DOHH2 (cell line): ENCODE data around the gene GIGYF2.

Experiments
- H3F3A ChIP-seq: fragments of 200-600 bp; sonication (generic), shearing (Covaris generic); 2 replicates; pipeline ENCODE4 v1.6.0; 2016; ENCODE audit warnings: antibody characterized with exemption, mild to moderate bottlenecking; ENCODE audit not compliant: control insufficient read depth, insufficient read depth
- H3K27ac ChIP-seq: fragments of 200-600 bp; sonication (generic); 2 replicates; pipeline ENCODE4 v1.5.1; 2014; ENCODE audit warnings: low read depth, mild to moderate bottlenecking, low read length, moderate library complexity
- H3K27me3 ChIP-seq: fragments of 200-600 bp; sonication (generic); 2 replicates; pipeline ENCODE4 v1.6.1; 2014; ENCODE audit warnings: mild to moderate bottlenecking, low read length, mixed read lengths; ENCODE audit not compliant: control insufficient read depth
- H3K36me3 ChIP-seq: fragments of 200-600 bp; sonication (generic); 2 replicates; pipeline ENCODE4 v1.6.1; 2014; ENCODE audit warnings: mild to moderate bottlenecking, low read length, moderate library complexity, mixed read lengths; ENCODE audit not compliant: control insufficient read depth
- H3K4me1 ChIP-seq: fragments of 200-600 bp; sonication (generic); 2 replicates; pipeline ENCODE4 v1.6.1; 2014; ENCODE audit warnings: mild to moderate bottlenecking, low read length, mixed read lengths; ENCODE audit not compliant: control insufficient read depth
- H3K4me2 ChIP-seq: fragments of 200-600 bp; sonication (generic); 2 replicates; pipeline ENCODE4 v1.6.0; 2014; ENCODE audit warnings: mild to moderate bottlenecking, low read length, moderate library complexity
- H3K4me3 ChIP-seq: fragments of 200-600 bp; sonication (generic); 2 replicates; pipeline ENCODE4 v1.5.1; 2014; ENCODE audit warnings: mild to moderate bottlenecking, low read length, mixed read lengths
- H3K79me2 ChIP-seq: fragments of 200-600 bp; sonication (generic); 2 replicates; pipeline ENCODE4 v1.6.1; 2014; ENCODE audit warnings: mild to moderate bottlenecking, low read length, mixed read lengths; ENCODE audit not compliant: control insufficient read depth
- H3K9me2 ChIP-seq: fragments of 200-600 bp; sonication (generic); replicated peaks from 2 replicates; pipeline ENCODE4 v1.6.1; 2014; ENCODE audit warnings: mild to moderate bottlenecking, low read length, mixed read lengths; ENCODE audit not compliant: control insufficient read depth
- H3K9me3 ChIP-seq: fragments of 200-600 bp; sonication (generic); 2 replicates; pipeline ENCODE4 v1.6.1; 2014; ENCODE audit warnings: antibody characterized with exemption, low read length, mixed read lengths; ENCODE audit not compliant: control insufficient read depth, insufficient read depth
- H4K20me1 ChIP-seq: fragments of 200-600 bp; sonication (generic); 2 replicates; pipeline ENCODE4 v1.6.0; 2014; ENCODE audit warnings: low read depth, mild to moderate bottlenecking, antibody characterized with exemption, low read length, moderate library complexity; ENCODE audit not compliant: control insufficient read depth, insufficient read depth
- CTCF ChIP-seq: fragments of 200-600 bp; sonication (generic); IDR thresholded peaks from one replicate; pipeline ENCODE4 v1.5.1; 2014; ENCODE audit warnings: antibody characterized with exemption, mild to moderate bottlenecking, low read depth, low read length; ENCODE audit not compliant: poor library complexity, severe bottlenecking
- EZH2phosphoT487 ChIP-seq: fragments of 200-600 bp; sonication (generic); IDR thresholded peaks from 2 replicates; pipeline ENCODE4 v1.6.1; 2017; ENCODE audit warnings: borderline replicate concordance, mild to moderate bottlenecking, antibody characterized with exemption, low read length, moderate library complexity, mixed read lengths

Gene GIGYF2

GRCh38 chr2:232893834-232894233 lies 196.7 kb downstream of the GIGYF2 start:
- 0 out of 2 replicates have a peak, but pooled peaks cover 2% of the 10 kb centered on the region for H3K27me3 ChIP-seq
- H3K36me3 ChIP-seq: no peaks in the 10 kb centered on the region
- H3K9me2 ChIP-seq: no peaks in the 10 kb centered on the region
- H3K4me2 ChIP-seq: no peak overlapping the region
- H4K20me1 ChIP-seq: no peaks in the 10 kb centered on the region
- H3F3A ChIP-seq: no peaks in the 10 kb centered on the region
- no peaks in the 10 kb centered on the region for H3K9me3 ChIP-seq
- no peak for TF ChIP-seq EZH2phosphoT487
- no peak for TF ChIP-seq CTCF
- no peak overlapping the region for H3K4me3 ChIP-seq
- no peaks in the 10 kb centered on the region for H3K4me1 ChIP-seq
- H3K79me2 ChIP-seq: no peaks in the 10 kb centered on the region
- H3K27ac ChIP-seq: no peak overlapping the region

GRCh38 chr2:232894251-232894650 lies 197.1 kb downstream of the GIGYF2 start:
- Histone ChIP-seq H4K20me1 (no peaks in the 10 kb centered on the region), H3K4me2 (no peak overlapping the region), H3K4me3 (no peak overlapping the region), H3K27ac (no peak overlapping the region), H3K27me3 (0 out of 2 replicates have a peak, but pooled peaks cover 2% of the 10 kb centered on the region), H3K36me3 (no peaks in the 10 kb centered on the region), H3K9me3 (no peaks in the 10 kb centered on the region), H3K4me1 (no peaks in the 10 kb centered on the region), H3F3A (no peaks in the 10 kb centered on the region), H3K79me2 (no peaks in the 10 kb centered on the region), H3K9me2 (no peaks in the 10 kb centered on the region)
- no peak for TF ChIP-seq EZH2phosphoT487
- TF ChIP-seq CTCF: no peak

- no peaks in the 10 kb centered on the region for H3K36me3 ChIP-seq
- no peak for TF ChIP-seq CTCF
- TF ChIP-seq EZH2phosphoT487: no peak
- H3K4me1 ChIP-seq: no peaks in the 10 kb centered on the region
- no peaks in the 10 kb centered on the region for H4K20me1 ChIP-seq
- H3K4me3 ChIP-seq: no peak overlapping the region
- no peaks in the 10 kb centered on the region for H3F3A ChIP-seq
- H3K4me2 ChIP-seq: no peak overlapping the region
- no peak overlapping the region for H3K27ac ChIP-seq
- no peaks in the 10 kb centered on the region for H3K79me2 ChIP-seq
- H3K9me2 ChIP-seq: no peaks in the 10 kb centered on the region
- H3K27me3 ChIP-seq: 0 out of 2 replicates have a peak, but pooled peaks cover 2% of the 10 kb centered on the region
- H3K9me3 ChIP-seq: no peaks in the 10 kb centered on the region
Measured at GRCh38 chr2:232894746-232895145, 197.6 kb downstream of the GIGYF2 start.

GRCh38 chr2:232896111-232896510 lies 199.0 kb downstream of the GIGYF2 start:
- Histone ChIP-seq H3K9me2 (no peaks in the 10 kb centered on the region), H3K27ac (no peak overlapping the region), H3K9me3 (no peaks in the 10 kb centered on the region), H3K4me3 (no peak overlapping the region), H3K36me3 (no peaks in the 10 kb centered on the region), H3K27me3 (0 out of 2 replicates have a peak, but pooled peaks cover 2% of the 10 kb centered on the region), H3K4me2 (no peak overlapping the region), H3F3A (no peaks in the 10 kb centered on the region), H4K20me1 (no peaks in the 10 kb centered on the region), H3K79me2 (no peaks in the 10 kb centered on the region), H3K4me1 (no peaks in the 10 kb centered on the region)
- TF ChIP-seq CTCF (no peak), EZH2phosphoT487 (no peak)
